Endometrium (tissue), 2 donors: ENCODE results near the gene WNT1.

ENCODE experiments used
- FAIRE-seq: peaks from 2 replicates; lab custom pipeline; 2012; peaks lifted over from hg19 to GRCh38; lab: Jason Lieb, UNC
- donor health status: control.
- donor health status: control.

WNT1 gene

GRCh38 chr12:48978291-48978740 is at the start of gene WNT1:
Gene WNT1 (plus strand): TSS chr12:48978322. CDS start chr12:48978651, 329 bp downstream.
- FAIRE-seq: no peak

- FAIRE-seq: no peak
These were observed 48.6 kb upstream of the WNT1 start for GRCh38 chr12:48929551-48929950.

- no peak for FAIRE-seq
These were observed 47.6 kb upstream of the WNT1 start for GRCh38 chr12:48930475-48930874.

- FAIRE-seq: no peak
These were observed 45.2 kb upstream of the WNT1 start for GRCh38 chr12:48932878-48933277.

GRCh38 chr12:48933664-48934311 is 44.3 kb upstream of the WNT1 start:
- FAIRE-seq: no peak

GRCh38 chr12:48934312-48934706 is 43.8 kb upstream of the WNT1 start:
- FAIRE-seq: no peak

GRCh38 chr12:48936379-48936979 is 41.6 kb upstream of the WNT1 start:
- FAIRE-seq: no peak

GRCh38 chr12:48937170-48937569 is 41.0 kb upstream of the WNT1 start:
- FAIRE-seq: no peak

- no peak for FAIRE-seq
These were observed 39.3 kb upstream of the WNT1 start for GRCh38 chr12:48938805-48939204.

- FAIRE-seq: no peak
These were observed 37.9 kb upstream of the WNT1 start for GRCh38 chr12:48940181-48940580.

- no peak for FAIRE-seq
These were observed 34.9 kb upstream of the WNT1 start for GRCh38 chr12:48943221-48943620.

GRCh38 chr12:48946205-48946604 is 31.9 kb upstream of the WNT1 start:
- FAIRE-seq: no peak

GRCh38 chr12:48946943-48947342 is 31.2 kb upstream of the WNT1 start:
- no peak for FAIRE-seq

- FAIRE-seq: no peak
These were observed 30.4 kb upstream of the WNT1 start for GRCh38 chr12:48947727-48948126.

GRCh38 chr12:48952691-48953090 is 25.4 kb upstream of the WNT1 start:
- FAIRE-seq: no peak

GRCh38 chr12:48954061-48954460 is 24.1 kb upstream of the WNT1 start:
- no peak for FAIRE-seq

- FAIRE-seq: no peak
These were observed 23.2 kb upstream of the WNT1 start for GRCh38 chr12:48954841-48955501.

- FAIRE-seq: peak; percentile 31
These were observed 21.6 kb upstream of the WNT1 start for GRCh38 chr12:48956279-48957140.

GRCh38 chr12:48957141-48958048 is 20.7 kb upstream of the WNT1 start, which contains the start of gene ARF3:
Gene ARF3 (minus strand): TSS chr12:48957487. CDS start chr12:48941095, 16,392 bp downstream.
- FAIRE-seq: no peak

GRCh38 chr12:48958049-48958388 is 20.1 kb upstream of the WNT1 start:
- no peak for FAIRE-seq

- no peak for FAIRE-seq
These were observed 17.3 kb upstream of the WNT1 start for GRCh38 chr12:48960834-48961233.
